KMS-11 (cell line): ENCODE measurements around the gene KRT6A.

Experiments
- H2AFZ ChIP-seq: fragments of 200-600 bp; sonication (generic); 2 replicates; pipeline ENCODE4 v1.6.1; 2016; ENCODE audit warnings: antibody characterized with exemption, mixed run types, low read depth
- H3K27ac ChIP-seq: fragments of 200-600 bp; sonication (generic); 2 replicates; pipeline ENCODE4 v1.6.1; 2016; ENCODE audit warnings: mild to moderate bottlenecking, mixed run types
- H3K27me3 ChIP-seq: fragments of 200-600 bp; sonication (generic); 2 replicates; pipeline ENCODE4 v1.6.1; 2017; ENCODE audit warnings: mild to moderate bottlenecking, low read depth, mixed run types, moderate library complexity; ENCODE audit not compliant: insufficient read depth
- H3K36me3 ChIP-seq: fragments of 200-600 bp; sonication (generic); 2 replicates; pipeline ENCODE4 v1.6.1; 2017; ENCODE audit warnings: mild to moderate bottlenecking, mixed run types; ENCODE audit not compliant: insufficient read depth
- H3K4me1 ChIP-seq: fragments of 200-600 bp; sonication (generic); 2 replicates; pipeline ENCODE4 v1.6.1; 2016; ENCODE audit warnings: mild to moderate bottlenecking, low read depth, mixed run types; ENCODE audit not compliant: poor library complexity, severe bottlenecking
- H3K4me2 ChIP-seq: fragments of 200-600 bp; sonication (generic); 2 replicates; pipeline ENCODE4 v1.7.0; 2016; ENCODE audit warnings: mild to moderate bottlenecking, mixed run types
- H3K4me3 ChIP-seq: fragments of 200-600 bp; sonication (generic); IDR thresholded peaks from 2 replicates; pipeline ENCODE4 v1.6.1; 2017; ENCODE audit warnings: low read depth, low read length, mixed read lengths; ENCODE audit not compliant: insufficient read depth
- H3K79me2 ChIP-seq: fragments of 200-600 bp; sonication (generic); 2 replicates; pipeline ENCODE4 v1.6.1; 2016; ENCODE audit warnings: low read depth, mixed run types; ENCODE audit not compliant: insufficient read depth
- H3K9ac ChIP-seq: fragments of 200-600 bp; sonication (generic); 2 replicates; pipeline ENCODE4 v1.6.1; 2016; ENCODE audit warnings: mild to moderate bottlenecking, mixed run types
- H4K20me1 ChIP-seq: fragments of 200-600 bp; sonication (generic); 2 replicates; pipeline ENCODE4 v1.6.1; 2016; ENCODE audit warnings: mild to moderate bottlenecking, mixed run types; ENCODE audit not compliant: insufficient read depth
- CTCF ChIP-seq: fragments of 200-600 bp; sonication (generic); conservative IDR thresholded peaks from 2 replicates; pipeline ENCODE4 v1.6.1; 2017; ENCODE audit warnings: low read depth, mild to moderate bottlenecking, antibody characterized with exemption, low read length, moderate library complexity, mixed read lengths

The KRT6A gene

GRCh38 chr12:52474212-52474611 lies 18.8 kb downstream of the KRT6A start:
- H3K4me2 ChIP-seq = no peak overlapping the region

GRCh38 chr12:52473768-52474167 lies 19.3 kb downstream of the KRT6A start, which contains the start of gene KRT6C:
Gene KRT6C (minus strand): TSS chr12:52473805. CDS start chr12:52473737, 68 bp downstream.
- no peaks in the 10 kb centered on the region for H3K4me1 ChIP-seq
- H3K27me3 ChIP-seq = no peaks in the 10 kb centered on the region; the same call in 1 of the 2 replicates
- H3K36me3 ChIP-seq = no peaks in the 10 kb centered on the region
- H4K20me1 ChIP-seq = no peaks in the 10 kb centered on the region
- H3K9ac ChIP-seq = no peak within 1 kb of the TSS
- H3K4me2 ChIP-seq = no peak within 1 kb of the TSS
- no peak within 1 kb of the TSS for H3K4me3 ChIP-seq
- no peak for TF ChIP-seq CTCF
- no peak within 1 kb of the TSS for H2AFZ ChIP-seq
- H3K27ac ChIP-seq = no peak within 1 kb of the TSS
- H3K79me2 ChIP-seq = no peaks in the 10 kb centered on the region

More at GRCh38 chr12:52474212-52474611, 18.8 kb downstream of the KRT6A start:
- TF ChIP-seq CTCF = no peak
- Histone ChIP-seq H3K27ac (no peak overlapping the region), H2AFZ (no peak overlapping the region), H3K27me3 (no peaks in the 10 kb centered on the region; the same call in 1 of the 2 replicates), H3K4me3 (no peak overlapping the region), H4K20me1 (no peaks in the 10 kb centered on the region), H3K9ac (no peak overlapping the region), H3K4me1 (no peaks in the 10 kb centered on the region), H3K36me3 (no peaks in the 10 kb centered on the region), H3K79me2 (no peaks in the 10 kb centered on the region)

- Histone ChIP-seq H2AFZ (no peak overlapping the region), H3K27me3 (no peaks in the 10 kb centered on the region; the same call in 1 of the 2 replicates), H4K20me1 (no peaks in the 10 kb centered on the region), H3K79me2 (no peaks in the 10 kb centered on the region), H3K9ac (no peak overlapping the region), H3K27ac (no peak overlapping the region), H3K4me3 (no peak overlapping the region), H3K4me1 (no peaks in the 10 kb centered on the region), H3K4me2 (no peak overlapping the region), H3K36me3 (no peaks in the 10 kb centered on the region)
- TF ChIP-seq CTCF = no peak
Observed at GRCh38 chr12:52469853-52470252, 23.2 kb downstream of the KRT6A start.

GRCh38 chr12:52464897-52465296 lies 28.2 kb downstream of the KRT6A start:
- H3K27ac ChIP-seq = no peak overlapping the region
- H3K79me2 ChIP-seq = no peaks in the 10 kb centered on the region
- no peak for TF ChIP-seq CTCF
- H3K9ac ChIP-seq = no peak overlapping the region
- no peaks in the 10 kb centered on the region for H3K27me3 ChIP-seq
- no peaks in the 10 kb centered on the region for H3K4me1 ChIP-seq
- H3K36me3 ChIP-seq = no peaks in the 10 kb centered on the region
- H4K20me1 ChIP-seq = no peaks in the 10 kb centered on the region
- no peak overlapping the region for H2AFZ ChIP-seq
- H3K4me3 ChIP-seq = no peak overlapping the region
- no peak overlapping the region for H3K4me2 ChIP-seq
